Loucy (cell line): ENCODE measurements around the gene CFAP65.
A peak's percentile ranks its signal among the peaks of the same experiment; 100 is the strongest.

Source experiments
- H2AFZ ChIP-seq: fragments of 200-600 bp; sonication (generic); 2 replicates; pipeline ENCODE4 v1.6.0; 2016; ENCODE audit warnings: antibody characterized with exemption, mild to moderate bottlenecking, low read length, moderate library complexity
- H3F3A ChIP-seq: fragments of 200-600 bp; 2 replicates; pipeline ENCODE4 v1.6.0; 2016; ENCODE audit warnings: antibody characterized with exemption, low read depth, mild to moderate bottlenecking
- H3K27me3 ChIP-seq: fragments of 200-600 bp; sonication (generic); 2 replicates; pipeline ENCODE4 v1.6.1; 2014; ENCODE audit warnings: low read length, mild to moderate bottlenecking; ENCODE audit not compliant: insufficient read depth, poor library complexity, severe bottlenecking
- H3K36me3 ChIP-seq: fragments of 200-600 bp; sonication (generic); 2 replicates; pipeline ENCODE4 v1.6.1; 2016; ENCODE audit warnings: low read length; ENCODE audit not compliant: insufficient read depth
- H3K4me1 ChIP-seq: fragments of 200-600 bp; sonication (generic); 2 replicates; pipeline ENCODE4 v1.5.1; 2014; ENCODE audit warnings: low read length, mild to moderate bottlenecking; ENCODE audit not compliant: insufficient read depth, poor library complexity, severe bottlenecking
- H3K4me2 ChIP-seq: fragments of 200-600 bp; sonication (generic); 2 replicates; pipeline ENCODE4 v1.6.0; 2014; ENCODE audit warnings: antibody characterized with exemption, low read length, low read depth, mild to moderate bottlenecking; ENCODE audit not compliant: poor library complexity, severe bottlenecking
- H3K4me3 ChIP-seq: fragments of 200-600 bp; sonication (generic); 2 replicates; pipeline ENCODE4 v1.5.1; 2014; ENCODE audit warnings: low read length, mild to moderate bottlenecking, mixed read lengths; ENCODE audit not compliant: poor library complexity, severe bottlenecking
- H3K79me2 ChIP-seq: fragments of 200-600 bp; sonication (generic); 2 replicates; pipeline ENCODE4 v1.6.1; 2014; ENCODE audit warnings: low read length; ENCODE audit not compliant: insufficient read depth
- H3K9ac ChIP-seq: fragments of 200-600 bp; sonication (generic); 2 replicates; pipeline ENCODE4 v1.6.0; 2014; ENCODE audit warnings: mild to moderate bottlenecking, low read depth, low read length, moderate library complexity; ENCODE audit not compliant: poor library complexity, severe bottlenecking
- H3K9me2 ChIP-seq: fragments of 200-600 bp; sonication (generic); replicated peaks from 2 replicates; pipeline ENCODE4 v1.6.1; 2016; ENCODE audit warnings: low read depth, low read length, mixed read lengths
- H3K9me3 ChIP-seq: fragments of 200-600 bp; sonication (generic); 2 replicates; pipeline ENCODE4 v1.6.1; 2014; ENCODE audit warnings: mild to moderate bottlenecking, antibody characterized with exemption, low read length, low read depth; ENCODE audit not compliant: insufficient read depth
- H4K20me1 ChIP-seq: fragments of 200-600 bp; sonication (generic); 2 replicates; pipeline ENCODE4 v1.6.0; 2014; ENCODE audit warnings: antibody characterized with exemption, low read length, mild to moderate bottlenecking; ENCODE audit not compliant: insufficient read depth, poor library complexity, severe bottlenecking
- CTCF ChIP-seq: fragments of 200-600 bp; sonication (generic); conservative IDR thresholded peaks from 2 replicates; pipeline ENCODE4 v1.5.1; 2014; ENCODE audit warnings: mild to moderate bottlenecking, antibody characterized with exemption, low read length
- EZH2phosphoT487 ChIP-seq: fragments of 200-600 bp; IDR thresholded peaks from 2 replicates; pipeline ENCODE4 v1.6.1; 2018; ENCODE audit warnings: antibody characterized with exemption, mild to moderate bottlenecking, moderate library complexity, borderline replicate concordance

CFAP65 gene

GRCh38 chr2:219003267-219003634, 38.1 kb downstream of the CFAP65 start:
- H3K4me2 ChIP-seq = no peak overlapping the region
- H3K27me3 ChIP-seq = no peaks in the 10 kb centered on the region
- TF ChIP-seq CTCF (0 out of 2 replicates have a peak, but pooled peaks have one; percentile 16), EZH2phosphoT487 (no peak)
- H3K9me2 ChIP-seq = no peaks in the 10 kb centered on the region
- no peaks in the 10 kb centered on the region for H3K36me3 ChIP-seq
- H3K4me3 ChIP-seq = no peak overlapping the region
- H3F3A ChIP-seq = no peaks in the 10 kb centered on the region
- no peaks in the 10 kb centered on the region for H4K20me1 ChIP-seq
- H3K9ac ChIP-seq = no peak overlapping the region
- H2AFZ ChIP-seq = no peak overlapping the region
- H3K79me2 ChIP-seq = no peaks in the 10 kb centered on the region
- peaks cover 21% of the 10 kb centered on the region for H3K4me1 ChIP-seq
- no peaks in the 10 kb centered on the region for H3K9me3 ChIP-seq

GRCh38 chr2:219002395-219003266, 38.7 kb downstream of the CFAP65 start:
- Histone ChIP-seq H3K9ac (no peak overlapping the region), H3K9me2 (no peaks in the 10 kb centered on the region), H3K4me1 (peaks cover 27% of the 10 kb centered on the region), H4K20me1 (no peaks in the 10 kb centered on the region), H3K79me2 (no peaks in the 10 kb centered on the region), H3K27me3 (no peaks in the 10 kb centered on the region), H3K9me3 (no peaks in the 10 kb centered on the region), H3F3A (no peaks in the 10 kb centered on the region), H3K36me3 (no peaks in the 10 kb centered on the region), H3K4me3 (no peak overlapping the region), H3K4me2 (no peak overlapping the region), H2AFZ (no peak overlapping the region)
- TF ChIP-seq CTCF (peak; percentile 16; the same call in 1 of the 2 replicates), EZH2phosphoT487 (no peak)

- Histone ChIP-seq H4K20me1 (no peaks in the 10 kb centered on the region), H3K36me3 (no peaks in the 10 kb centered on the region), H3K27me3 (no peaks in the 10 kb centered on the region)
Measured at GRCh38 chr2:219001577-219002394, 39.5 kb downstream of the CFAP65 start.

More at GRCh38 chr2:219001577-219002394, 39.5 kb downstream of the CFAP65 start:
- H3K4me3 ChIP-seq = no peak overlapping the region
- TF ChIP-seq CTCF (no peak), EZH2phosphoT487 (no peak)
- H2AFZ ChIP-seq = no peak overlapping the region
- no peak overlapping the region for H3K4me2 ChIP-seq
- H3K9ac ChIP-seq = no peak overlapping the region
- H3K9me3 ChIP-seq = no peaks in the 10 kb centered on the region
- H3K4me1 ChIP-seq = peaks cover 33% of the 10 kb centered on the region
- H3K9me2 ChIP-seq = no peaks in the 10 kb centered on the region
- no peaks in the 10 kb centered on the region for H3F3A ChIP-seq
- H3K79me2 ChIP-seq = no peaks in the 10 kb centered on the region
